Measurements from ENCODE around the gene ZBTB37. TPM values are rescaled to one million over a fixed set of nuclear protein-coding genes. Genes with fewer than 3 reads are reported as not detected.
"Not testable (repeated sequence)": the region's sequence is repeated elsewhere in the genome, so short reads cannot be mapped to it uniquely, and the experiment has no call there.

The ZBTB37 gene
- total and polyA plus RNA-seq, 2 donors from 2014 or later: 1.0 to 19.1 TPM

DNA sequence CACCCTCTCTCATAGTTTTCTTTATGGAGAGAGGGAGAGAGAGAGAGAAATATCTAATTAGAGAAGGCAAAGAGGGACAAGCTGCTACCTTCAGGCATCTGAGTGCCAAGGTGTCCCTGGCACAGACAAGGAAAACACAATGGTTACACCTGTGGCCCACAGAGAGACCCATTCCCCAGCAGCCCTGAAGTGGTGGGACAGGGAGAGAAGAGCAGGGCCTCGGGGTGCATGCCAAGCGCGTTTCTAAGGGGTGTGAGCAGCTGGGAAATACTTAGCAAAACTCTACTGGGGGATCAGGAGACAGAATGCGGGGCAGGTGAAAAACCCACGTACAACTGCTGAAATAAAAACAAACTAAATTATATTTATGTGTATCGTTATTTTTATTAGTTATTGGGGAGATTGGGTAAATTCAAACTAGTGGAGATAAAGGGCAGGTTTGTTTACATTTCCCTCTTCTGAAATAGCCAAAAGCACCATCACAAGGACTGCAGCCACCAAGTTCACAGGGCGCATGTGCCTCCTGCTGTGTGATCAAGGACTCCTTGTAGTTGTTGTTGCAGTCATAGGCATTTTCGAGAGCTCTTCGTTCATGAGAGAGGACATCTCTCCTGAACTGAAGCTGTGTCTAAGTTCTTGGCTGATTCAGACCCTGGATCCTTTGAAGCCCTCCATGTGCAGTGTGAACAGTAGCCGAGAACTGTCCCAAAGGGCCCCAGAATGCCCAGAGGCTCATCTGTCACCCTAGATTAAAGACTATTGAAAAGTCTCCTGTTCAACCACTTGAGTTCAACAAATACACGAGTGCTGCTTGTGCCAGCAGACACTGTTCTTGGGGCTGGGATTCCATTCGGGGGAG is 49.7 kb downstream of the ZBTB37 start:
- no peak for DNase-seq
- intact Hi-C loops (cut with DNase I): no loop called here

GRCh38 chr1:173920861-173921260 is 52.7 kb downstream of the ZBTB37 start:
- Histone ChIP-seq H3K27ac (ENCODE audit: low read depth in 2 of 2, low read length in 2 of 2) (no peak overlapping the region), H3K4me3 (ENCODE audit: low read length in 3 of 3) (no peak overlapping the region), H3K27me3 (ENCODE audit: control insufficient read depth, insufficient read depth, low read length) (no peaks in the 10 kb centered on the region), H3K9ac (ENCODE audit: low read length in 3 of 3) (no peak overlapping the region), H3K9me3 (ENCODE audit: control insufficient read depth in 2 of 3, insufficient read depth in 1 of 3, low read length in 3 of 3) (no peaks in the 10 kb centered on the region), H3K36me3 (ENCODE audit: control insufficient read depth in 2 of 3, insufficient read depth in 3 of 3, low read length in 3 of 3) (no peaks in the 10 kb centered on the region), H3K4me1 (ENCODE audit: control insufficient read depth in 2 of 3, insufficient read depth in 2 of 3, low read depth in 1 of 3, low read length in 3 of 3) (peaks cover 0 to 5% (median 0%) of the 10 kb centered on the region in 3 donors)
- DNase-seq (no peak), FAIRE-seq (no peak)
- no peak for TF ChIP-seq CTCF (IDR thresholded peaks at IDR 0.05; ENCODE audit: borderline replicate concordance, extremely low read depth, insufficient read depth)
- intact Hi-C loops (cut with DNase I): no loop called here

More for the DNA sequence above, 49.7 kb downstream of the ZBTB37 start:
- TF ChIP-seq CTCF (IDR thresholded peaks at IDR 0.05; ENCODE audit: borderline replicate concordance, extremely low read depth, insufficient read depth): no peak
- Histone ChIP-seq H3K9me3 (ENCODE audit: control insufficient read depth in 2 of 3, insufficient read depth in 1 of 3, low read length in 3 of 3) (no peaks in the 10 kb centered on the region), H3K4me3 (ENCODE audit: low read length in 3 of 3) (no peak overlapping the region), H3K4me1 (ENCODE audit: control insufficient read depth in 2 of 3, insufficient read depth in 2 of 3, low read depth in 1 of 3, low read length in 3 of 3) (no peaks in the 10 kb centered on the region), H3K27me3 (ENCODE audit: control insufficient read depth, insufficient read depth, low read length) (no peaks in the 10 kb centered on the region), H3K36me3 (ENCODE audit: control insufficient read depth in 2 of 3, insufficient read depth in 3 of 3, low read length in 3 of 3) (no peaks in the 10 kb centered on the region), H3K27ac (ENCODE audit: low read depth in 2 of 2, low read length in 2 of 2) (no peak overlapping the region), H3K9ac (ENCODE audit: low read length in 3 of 3) (no peak overlapping the region)
- no peak for FAIRE-seq

- no peak for FAIRE-seq
- H3K36me3 ChIP-seq (ENCODE audit: control insufficient read depth in 2 of 3, insufficient read depth in 3 of 3, low read length in 3 of 3): no peaks in the 10 kb centered on the region
- no peaks in the 10 kb centered on the region for H3K27me3 ChIP-seq (ENCODE audit: control insufficient read depth, insufficient read depth, low read length)
- H3K9me3 ChIP-seq (ENCODE audit: control insufficient read depth in 2 of 3, insufficient read depth in 1 of 3, low read length in 3 of 3): no peaks in the 10 kb centered on the region
- DNase-seq: peak in 1 of 5 donors; percentile 14
- no peak overlapping the region for H3K4me3 ChIP-seq (ENCODE audit: low read length in 3 of 3)
- no peak for TF ChIP-seq CTCF (IDR thresholded peaks at IDR 0.05; ENCODE audit: borderline replicate concordance, extremely low read depth, insufficient read depth)
- H3K9ac ChIP-seq (ENCODE audit: low read length in 3 of 3): no peak overlapping the region
- intact Hi-C loops (cut with DNase I): no loop called here
- H3K27ac ChIP-seq (ENCODE audit: low read depth in 2 of 2, low read length in 2 of 2): no peak overlapping the region
- H3K4me1 ChIP-seq (ENCODE audit: control insufficient read depth in 2 of 3, insufficient read depth in 2 of 3, low read depth in 1 of 3, low read length in 3 of 3): peaks cover 0 to 9% (median 0%) of the 10 kb centered on the region in 3 donors
Observed at GRCh38 chr1:173925306-173926242, 57.4 kb downstream of the ZBTB37 start.

GRCh38 chr1:173930541-173930940 is 62.4 kb downstream of the ZBTB37 start:
- FAIRE-seq; H3K4me3 ChIP-seq (ENCODE audit: low read length in 3 of 3); H3K4me1 ChIP-seq (ENCODE audit: control insufficient read depth in 2 of 3, insufficient read depth in 2 of 3, low read depth in 1 of 3, low read length in 3 of 3); H3K9ac ChIP-seq (ENCODE audit: low read length in 3 of 3); intact Hi-C loops (cut with DNase I); DNase-seq; H3K27ac ChIP-seq (ENCODE audit: low read depth in 2 of 2, low read length in 2 of 2); H3K36me3 ChIP-seq (ENCODE audit: control insufficient read depth in 2 of 3, insufficient read depth in 3 of 3, low read length in 3 of 3); H3K27me3 ChIP-seq (ENCODE audit: control insufficient read depth, insufficient read depth, low read length); H3K9me3 ChIP-seq (ENCODE audit: control insufficient read depth in 2 of 3, insufficient read depth in 1 of 3, low read length in 3 of 3): not testable (repeated sequence)
